GM19397 (cell line): ENCODE data around the gene CACNB3.

ENCODE experiments used
- ATAC-seq: cut with Tn5 transposase; IDR thresholded peaks from one replicate; pipeline ENCODE4 v1.9.1; 2021; ENCODE audit warnings: mild to moderate bottlenecking, moderate library complexity; ENCODE audit not compliant: unreplicated experiment

CACNB3 gene

DNA sequence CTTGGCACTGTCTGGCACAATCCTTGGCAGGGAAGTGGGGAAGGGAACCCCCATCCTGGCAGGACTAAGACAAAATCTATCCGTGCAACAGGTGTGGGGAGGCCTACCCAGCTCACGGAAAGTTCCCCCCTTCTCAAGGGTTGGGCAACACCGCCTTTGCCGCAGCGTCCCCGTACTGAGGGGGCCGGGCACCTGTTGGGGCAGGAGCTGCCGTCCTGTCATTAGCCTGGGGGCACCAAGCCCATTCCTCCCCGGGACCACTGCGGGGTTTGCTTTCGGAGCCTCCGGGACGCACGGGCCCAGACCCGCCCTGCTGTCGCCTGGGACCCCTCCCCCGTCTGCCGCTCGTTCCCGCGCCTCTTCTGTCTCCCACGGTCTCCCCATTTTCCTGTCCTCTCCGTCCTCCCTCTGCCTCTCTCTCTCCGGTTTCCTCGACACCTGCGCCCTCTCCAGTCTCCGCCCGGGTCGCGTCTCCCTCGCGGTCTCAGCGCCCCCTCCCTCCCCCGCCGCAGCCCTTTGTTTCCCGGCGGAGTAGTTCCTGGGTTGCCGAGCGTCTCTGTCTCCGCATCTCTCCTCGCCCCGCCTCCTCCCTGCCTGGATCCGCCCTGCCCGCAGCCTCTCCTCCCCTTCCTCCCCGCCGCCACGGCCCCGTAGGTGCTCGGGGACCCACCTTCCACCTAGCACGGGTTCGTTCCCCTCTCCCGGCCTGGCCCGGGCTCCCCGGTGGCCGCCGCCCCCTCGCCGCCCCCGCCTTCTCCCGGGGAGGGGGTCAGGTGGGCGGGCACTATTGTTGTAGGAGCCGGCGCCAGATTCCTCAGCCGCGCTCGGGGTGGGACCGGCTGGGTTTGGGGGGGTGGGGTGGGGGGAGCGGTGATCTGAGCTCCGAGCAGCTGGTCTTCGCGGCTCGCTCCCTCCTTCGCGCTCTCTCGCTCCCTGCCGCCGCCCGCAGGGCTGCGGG, at the start of gene CACNB3:
CACNB3 (plus strand) TSS at position 624 of the 958 bp plus-strand sequence. CDS start 434 bp downstream, outside the sequence.
- no peak for ATAC-seq

DNA sequence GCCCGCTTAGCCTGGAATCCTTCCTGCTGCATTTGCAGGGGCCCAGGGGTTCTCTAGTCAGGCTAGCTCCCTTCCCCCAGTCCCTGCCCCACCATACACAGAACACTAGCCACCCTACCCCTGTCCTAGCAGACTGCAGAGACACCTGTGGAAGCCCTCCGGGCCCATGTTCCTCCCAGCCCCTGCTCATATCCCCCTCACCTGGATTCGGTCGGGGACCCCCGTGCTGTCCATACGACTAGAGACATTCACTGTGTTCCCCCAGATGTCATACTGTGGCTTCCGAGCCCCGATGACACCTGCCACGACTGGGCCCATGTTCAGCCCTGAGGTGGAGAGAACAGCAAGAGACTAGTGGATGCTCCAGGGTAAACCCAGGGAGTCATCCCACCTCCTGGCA, 49.6 kb upstream of the CACNB3 start:
- ATAC-seq, result no peak

DNA sequence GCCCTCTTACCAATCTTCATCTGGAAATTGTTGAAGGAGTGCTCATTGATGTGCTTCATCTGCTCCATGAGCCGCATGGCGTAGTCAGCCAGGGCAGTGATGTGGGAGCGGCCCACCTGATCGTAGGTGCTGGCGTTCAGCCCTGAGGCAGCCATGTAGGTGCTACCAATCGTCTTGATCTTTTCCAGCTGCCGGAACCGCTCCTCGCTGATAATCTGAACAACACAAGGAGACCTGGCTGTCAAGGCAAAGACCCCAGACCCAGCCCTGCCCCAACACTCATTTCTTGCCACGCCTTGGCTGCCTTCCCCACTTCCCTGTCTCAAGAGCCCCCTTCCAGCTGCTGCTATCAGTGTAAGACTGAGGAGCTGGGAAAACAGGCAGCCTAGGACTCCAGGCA, 47.5 kb upstream of the CACNB3 start:
- ATAC-seq, result no peak

DNA sequence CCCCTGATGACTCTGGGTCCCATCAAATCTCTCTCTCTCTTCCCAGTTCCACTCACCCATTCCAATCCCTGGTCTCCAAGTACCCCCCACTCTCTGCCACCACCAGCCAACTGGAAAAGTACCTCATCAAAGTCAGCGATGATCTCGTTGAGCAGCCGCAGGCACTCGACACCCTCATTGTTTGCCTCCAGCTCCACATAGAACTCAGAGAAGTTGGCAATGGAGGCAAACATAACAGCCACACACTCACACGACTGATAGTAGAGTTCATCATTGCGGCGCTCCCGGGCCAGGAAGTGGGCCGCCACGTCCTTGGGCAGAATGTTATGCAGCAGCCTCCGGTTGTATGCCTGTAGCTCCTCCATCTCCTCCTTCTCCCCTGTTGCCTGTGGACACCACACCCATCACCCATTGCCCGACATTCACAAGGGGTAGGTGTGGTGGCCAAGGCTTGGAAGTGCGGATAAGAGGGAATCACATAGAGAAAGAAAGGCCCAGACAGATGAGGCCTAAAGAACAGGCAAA, 46.6 kb upstream of the CACNB3 start:
- no peak for ATAC-seq

DNA sequence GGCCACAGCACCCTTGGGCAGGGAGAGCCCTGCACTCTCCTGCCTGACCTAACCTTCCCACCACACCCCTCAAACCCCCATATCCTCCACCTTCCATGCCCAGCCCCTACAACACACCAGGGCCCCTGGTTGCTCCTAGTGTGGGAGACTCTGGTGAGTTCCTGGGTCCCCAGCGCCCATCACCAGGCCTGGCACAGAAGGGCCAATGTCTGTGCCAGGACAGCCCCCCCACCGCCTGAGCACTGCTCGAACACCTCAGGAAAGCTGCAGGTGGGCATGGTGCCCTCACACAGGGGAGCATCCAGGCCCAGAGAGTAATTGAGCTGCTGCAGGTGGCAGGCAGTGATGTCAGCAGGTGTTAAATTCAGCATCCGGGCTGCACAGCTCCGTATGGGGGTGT, 44.6 kb upstream of the CACNB3 start:
- no peak for ATAC-seq

DNA sequence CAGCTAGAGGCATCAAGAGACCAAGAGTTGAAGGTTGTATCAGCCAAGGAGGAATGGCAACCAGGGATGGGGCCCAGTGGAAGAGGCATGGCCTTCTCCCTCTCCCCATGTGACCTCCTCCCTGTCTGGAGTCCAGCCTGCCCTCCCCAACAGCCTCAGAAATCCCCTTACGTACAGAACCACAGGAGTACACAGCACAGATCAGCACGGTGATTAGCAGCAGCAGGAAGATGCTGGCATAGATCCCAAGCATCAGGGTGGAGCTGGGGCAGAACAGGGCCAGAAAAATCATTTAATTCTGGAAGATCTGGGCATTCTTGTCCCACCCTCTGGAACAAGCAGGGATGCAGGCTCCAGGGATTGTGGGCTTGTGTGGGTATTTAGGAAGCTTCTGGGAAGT, 43.8 kb upstream of the CACNB3 start:
- ATAC-seq, result no peak

DNA sequence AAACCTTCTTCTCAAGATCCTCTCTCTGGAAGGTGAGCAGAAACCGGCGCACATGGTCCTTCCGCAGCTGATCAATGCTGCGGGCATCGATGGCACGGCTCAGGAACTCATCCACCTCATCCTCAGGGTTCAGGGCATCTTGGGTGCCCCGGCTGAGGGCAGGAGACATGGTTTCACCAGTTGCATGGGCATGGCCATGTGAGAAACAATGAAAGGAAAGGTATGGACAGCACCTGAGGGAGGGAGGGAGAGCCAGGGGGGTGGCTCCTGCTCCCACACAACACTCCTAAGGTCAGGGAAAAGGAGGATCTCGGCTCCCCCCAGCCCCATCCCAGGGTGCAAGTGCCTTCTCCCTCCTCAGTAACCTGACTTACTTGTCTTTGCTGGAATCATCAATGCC, 43.0 kb upstream of the CACNB3 start:
- ATAC-seq, result no peak

DNA sequence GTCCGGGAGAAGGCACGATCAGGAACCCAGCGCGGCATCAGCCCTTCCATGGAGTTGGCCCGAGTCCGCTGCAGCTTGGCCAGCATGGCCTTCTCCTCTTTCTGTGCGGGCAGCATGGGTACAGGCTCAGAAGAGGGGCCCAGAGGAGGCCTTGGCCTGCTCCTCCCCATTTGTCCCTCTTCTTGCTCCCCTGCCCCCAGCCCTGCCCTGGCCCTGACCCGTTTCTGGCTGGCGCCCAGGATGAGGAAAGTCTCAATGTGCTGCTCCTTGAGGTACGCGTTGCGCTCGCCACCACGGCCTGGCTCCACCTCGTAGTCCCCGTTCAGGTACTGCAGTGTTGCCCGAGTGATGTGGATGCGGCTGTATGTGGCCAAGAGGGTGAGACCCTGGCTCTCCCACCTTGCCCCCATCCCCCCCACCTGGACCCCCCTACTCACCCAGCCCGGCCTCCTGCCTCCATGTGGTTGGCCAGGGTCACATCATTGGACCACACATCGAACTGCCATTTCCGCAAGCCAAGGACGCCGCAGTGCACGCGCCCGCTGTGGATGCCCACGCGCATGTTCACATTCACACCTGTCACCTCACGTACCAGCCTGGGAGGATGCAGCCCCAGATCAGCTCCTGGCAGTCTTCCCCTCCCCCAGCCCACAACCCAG, 42.2 kb upstream of the CACNB3 start:
- ATAC-seq, result no peak

DNA sequence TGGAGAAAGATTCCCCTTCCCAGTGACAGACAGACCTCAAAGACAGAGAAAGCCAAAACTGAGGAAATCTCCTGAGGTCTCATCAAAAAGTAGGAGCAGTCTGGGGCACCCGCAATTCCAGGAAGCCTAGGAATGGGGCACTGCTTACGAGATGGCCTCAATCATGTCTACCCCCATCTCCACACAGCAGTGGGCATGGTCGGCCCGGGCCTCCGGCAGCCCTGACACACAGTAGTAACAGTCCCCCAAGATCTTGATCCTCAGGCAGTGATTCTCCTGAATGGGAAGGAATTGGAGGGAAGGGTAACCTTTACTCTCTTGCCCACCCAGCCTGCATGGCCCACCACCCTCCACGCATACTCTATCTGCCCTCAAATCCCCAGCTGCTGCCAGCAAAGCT, 41.3 kb upstream of the CACNB3 start:
- ATAC-seq, result no peak

DNA sequence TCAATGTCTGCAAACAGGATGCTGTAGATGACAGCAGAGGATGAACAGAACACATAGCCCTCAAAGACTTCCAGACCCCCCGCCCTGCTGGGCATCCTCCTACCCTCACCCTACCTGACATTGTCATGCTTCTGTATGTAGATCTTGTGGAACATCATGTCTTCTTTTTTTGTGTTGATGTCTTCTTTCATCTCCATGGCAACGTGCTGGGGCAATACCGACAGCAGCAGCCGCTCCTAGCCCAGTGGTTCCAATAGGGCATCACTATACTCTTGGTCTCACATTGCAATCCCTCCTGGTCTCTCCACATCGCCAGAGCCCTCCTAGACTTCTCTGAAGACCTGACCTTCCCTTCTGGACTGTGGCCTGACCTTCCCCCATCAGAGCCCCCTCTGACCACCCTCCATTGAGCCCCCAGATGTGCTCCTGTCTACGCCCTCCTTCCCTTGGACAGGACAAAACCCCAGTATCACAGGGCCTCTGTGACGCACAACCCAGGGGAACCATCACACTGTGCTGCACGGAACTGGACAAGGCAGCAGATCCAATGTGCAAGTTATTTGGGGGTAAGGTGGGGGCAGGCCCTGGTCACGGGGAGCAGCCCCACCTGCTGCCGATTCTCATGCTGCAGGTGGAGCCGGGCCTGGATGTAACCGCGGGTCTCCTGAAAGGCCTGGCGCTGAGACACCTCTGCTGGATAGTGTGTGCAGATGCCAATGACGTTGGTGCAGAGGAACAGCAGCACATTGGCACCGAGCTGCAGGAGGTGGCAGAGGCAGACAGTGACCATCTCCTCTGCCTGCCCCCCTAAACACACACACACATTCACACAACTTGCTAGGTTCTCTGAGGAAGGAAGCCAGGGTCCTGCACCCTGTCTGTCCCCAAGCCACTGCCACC, 40.5 kb upstream of the CACNB3 start:
- no peak for ATAC-seq

DNA sequence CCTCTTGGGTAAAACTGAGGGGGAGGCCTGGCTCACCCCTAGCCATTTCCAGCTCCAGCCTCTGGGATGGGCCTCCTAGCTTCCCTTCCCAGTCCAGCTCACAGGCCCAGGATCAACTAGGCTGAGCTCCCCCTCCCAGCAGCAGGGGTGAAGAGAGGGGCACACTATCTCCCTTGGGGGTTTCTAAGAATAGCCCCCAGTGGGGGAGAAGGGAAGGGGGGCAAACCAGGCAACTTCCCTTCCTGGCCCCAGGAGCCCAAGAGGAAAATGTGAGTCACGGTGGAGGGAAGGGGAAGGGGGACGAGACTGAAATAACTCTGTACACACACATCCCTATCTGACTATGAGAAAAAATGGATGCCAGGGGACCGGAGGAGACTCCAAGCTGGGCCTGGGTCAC, 38.4 kb upstream of the CACNB3 start:
- ATAC-seq, result no peak

DNA sequence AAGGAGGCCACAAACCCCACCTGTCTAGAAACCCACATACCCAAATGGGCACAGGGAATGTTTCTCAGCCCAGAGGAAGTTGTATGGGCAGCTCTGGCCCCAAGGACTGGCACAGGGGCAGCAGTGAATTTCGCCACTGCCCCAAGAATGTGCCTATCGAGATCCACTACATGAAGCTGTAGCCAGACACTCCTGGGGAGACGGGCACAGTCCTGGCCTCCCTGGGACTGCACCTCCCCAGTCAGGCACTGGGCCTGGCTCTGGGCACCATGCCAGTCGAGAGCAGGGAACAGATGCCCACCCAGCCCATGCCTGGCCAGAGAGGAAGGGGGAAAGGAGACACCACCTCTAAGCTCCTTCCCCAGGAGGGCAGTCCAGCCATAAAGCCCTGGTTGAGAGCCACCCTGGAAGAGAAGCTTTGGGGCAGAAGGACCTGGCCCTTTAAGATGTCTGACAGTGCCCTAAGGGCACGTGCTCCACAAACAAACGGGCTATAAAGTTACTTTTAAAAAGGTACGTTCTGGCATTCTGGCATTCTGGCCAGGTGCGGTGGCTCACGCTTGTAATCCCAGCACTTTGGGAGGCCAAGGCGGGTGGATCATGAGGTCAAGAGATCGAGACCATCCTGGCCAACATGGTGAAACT, 37.8 kb upstream of the CACNB3 start:
- ATAC-seq, result no peak

DNA sequence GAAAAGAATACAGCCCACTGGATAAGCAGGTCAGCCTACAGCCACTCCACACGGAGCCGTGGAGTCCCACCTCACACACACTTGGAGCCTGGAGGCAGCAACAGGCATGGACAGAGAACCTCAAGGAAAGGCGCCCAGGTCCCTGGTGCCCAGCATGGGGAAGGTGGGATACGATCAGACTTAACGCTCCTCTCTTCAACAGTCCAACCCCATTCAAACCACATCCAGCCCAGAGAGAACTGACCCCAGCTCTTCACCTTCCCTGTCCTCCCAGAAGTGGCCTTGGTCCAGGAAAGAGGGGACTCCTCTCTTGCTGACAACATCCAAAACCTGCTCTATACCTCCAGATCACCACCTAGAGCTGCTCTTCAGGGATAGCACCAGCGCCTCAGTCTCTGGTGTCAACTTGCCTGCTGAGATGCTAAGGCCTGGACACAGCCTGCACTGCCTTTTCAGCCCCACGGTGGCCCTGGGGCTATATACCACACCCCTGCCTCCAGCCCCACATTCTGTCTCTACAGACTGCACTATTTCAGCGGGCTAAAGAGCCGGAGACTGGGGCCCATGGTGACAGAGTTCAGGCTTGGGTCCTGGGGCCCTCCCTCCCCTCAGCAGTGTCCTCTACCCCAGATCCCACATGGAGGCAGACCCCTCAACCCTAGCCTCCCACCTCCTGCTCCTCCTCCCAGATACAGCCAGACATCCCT, 36.4 kb upstream of the CACNB3 start:
- no peak for ATAC-seq

DNA sequence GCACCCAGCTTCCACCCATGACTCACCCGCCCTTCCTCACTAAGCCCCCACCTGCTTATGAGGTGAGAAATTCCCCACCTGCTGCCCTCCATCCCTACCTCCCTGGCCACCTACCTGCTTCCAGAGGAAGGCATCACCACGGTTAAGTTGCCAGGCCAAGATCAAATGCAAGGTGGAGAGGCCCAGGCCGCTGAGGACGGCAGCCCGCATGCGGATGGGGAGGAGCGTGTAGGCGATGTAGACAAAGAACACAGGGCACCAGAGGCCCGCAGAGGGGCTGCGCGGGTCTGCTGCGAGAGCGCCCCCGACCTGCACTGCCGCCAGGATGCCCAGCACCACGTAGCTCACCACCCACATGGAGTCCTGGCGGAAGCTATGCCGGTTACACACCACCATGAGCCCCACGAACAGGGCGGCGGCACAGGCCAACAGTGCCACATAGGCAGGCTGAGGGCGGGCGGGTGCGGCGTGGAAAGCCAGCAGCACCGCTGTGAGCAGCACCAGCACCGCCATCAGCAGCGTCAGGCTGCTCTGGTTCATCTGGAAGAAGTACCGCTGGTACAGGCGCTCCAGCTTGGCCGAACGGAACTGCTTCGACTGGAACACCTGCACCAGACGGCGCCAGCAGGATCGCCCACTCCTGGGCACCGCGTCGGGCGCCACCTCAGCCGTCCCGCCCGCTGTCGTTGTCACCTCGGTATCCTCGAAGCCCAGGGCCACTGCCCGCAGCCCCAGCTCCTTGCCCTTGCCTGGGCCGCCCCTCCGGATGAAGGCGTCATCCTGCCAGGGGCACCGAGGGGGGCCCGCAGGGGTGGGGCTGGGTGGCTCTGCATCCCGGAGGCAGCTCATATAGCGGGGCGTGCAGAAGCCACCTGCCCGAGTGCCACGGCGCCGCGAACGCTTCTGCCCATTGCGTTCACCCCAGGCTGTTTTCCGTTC, 35.6 kb upstream of the CACNB3 start:
- no peak for ATAC-seq

DNA sequence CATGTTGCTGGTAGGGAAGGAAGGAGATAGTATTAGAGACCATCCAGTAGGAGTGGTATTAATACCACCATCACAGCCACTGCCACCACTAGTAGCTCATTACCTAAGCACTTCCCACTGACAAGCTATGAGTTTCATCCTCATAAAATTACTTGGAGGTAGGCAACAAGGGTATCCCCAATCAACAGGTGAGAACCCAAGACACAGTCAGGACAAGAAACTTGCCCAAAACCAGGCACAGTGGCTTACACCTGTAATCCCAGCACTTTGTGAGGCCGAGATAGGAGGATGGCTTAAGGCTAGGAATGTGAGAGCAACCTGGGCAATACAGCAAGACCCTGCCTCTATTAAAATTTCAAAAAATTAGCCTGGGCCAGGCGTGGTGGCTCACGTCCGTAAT, 34.9 kb upstream of the CACNB3 start:
- no peak for ATAC-seq

DNA sequence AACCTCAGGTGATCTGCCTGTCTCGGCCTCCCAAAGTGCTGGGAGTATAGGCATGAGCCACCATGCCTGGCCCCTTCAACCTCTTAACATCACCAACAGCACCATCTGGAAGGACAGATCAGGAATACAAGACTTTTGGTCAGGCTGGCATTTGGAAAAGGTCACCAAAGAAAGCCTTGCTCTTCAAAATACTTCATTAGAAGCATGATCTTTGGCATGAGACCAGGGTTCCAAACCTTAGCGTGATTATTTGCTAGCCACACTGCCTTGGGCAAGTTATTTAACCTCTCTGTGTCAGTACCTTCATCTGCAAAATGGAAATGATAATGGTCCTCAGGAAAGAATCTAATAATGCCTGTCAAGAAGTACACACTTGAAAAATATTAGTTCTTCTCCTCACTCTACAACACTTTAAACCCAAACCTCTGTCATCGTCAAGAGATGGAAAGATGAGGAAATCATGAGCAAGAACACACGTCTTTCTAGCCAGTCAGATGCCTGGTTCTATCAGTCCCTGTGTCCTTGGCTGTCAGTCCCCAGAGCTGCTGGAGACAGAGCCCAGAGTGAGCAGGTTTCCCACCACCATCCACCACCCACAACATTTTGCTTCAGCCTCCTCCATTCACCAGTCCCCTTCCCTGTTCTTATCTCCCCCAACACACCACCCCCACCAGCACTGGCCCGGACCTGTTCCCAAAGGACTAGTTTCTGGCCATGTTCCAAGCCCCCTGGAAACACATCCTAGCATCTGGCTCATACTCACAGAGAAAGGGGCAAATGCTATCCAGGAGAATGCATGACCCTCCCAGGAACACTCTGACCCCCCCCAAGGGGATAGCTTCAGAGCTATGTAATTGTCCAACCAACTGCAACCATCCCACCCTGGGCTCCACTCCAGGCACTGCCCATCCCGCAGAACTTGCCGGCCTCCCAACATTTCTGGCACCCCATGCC, 31.4 kb upstream of the CACNB3 start:
- no peak for ATAC-seq

DNA sequence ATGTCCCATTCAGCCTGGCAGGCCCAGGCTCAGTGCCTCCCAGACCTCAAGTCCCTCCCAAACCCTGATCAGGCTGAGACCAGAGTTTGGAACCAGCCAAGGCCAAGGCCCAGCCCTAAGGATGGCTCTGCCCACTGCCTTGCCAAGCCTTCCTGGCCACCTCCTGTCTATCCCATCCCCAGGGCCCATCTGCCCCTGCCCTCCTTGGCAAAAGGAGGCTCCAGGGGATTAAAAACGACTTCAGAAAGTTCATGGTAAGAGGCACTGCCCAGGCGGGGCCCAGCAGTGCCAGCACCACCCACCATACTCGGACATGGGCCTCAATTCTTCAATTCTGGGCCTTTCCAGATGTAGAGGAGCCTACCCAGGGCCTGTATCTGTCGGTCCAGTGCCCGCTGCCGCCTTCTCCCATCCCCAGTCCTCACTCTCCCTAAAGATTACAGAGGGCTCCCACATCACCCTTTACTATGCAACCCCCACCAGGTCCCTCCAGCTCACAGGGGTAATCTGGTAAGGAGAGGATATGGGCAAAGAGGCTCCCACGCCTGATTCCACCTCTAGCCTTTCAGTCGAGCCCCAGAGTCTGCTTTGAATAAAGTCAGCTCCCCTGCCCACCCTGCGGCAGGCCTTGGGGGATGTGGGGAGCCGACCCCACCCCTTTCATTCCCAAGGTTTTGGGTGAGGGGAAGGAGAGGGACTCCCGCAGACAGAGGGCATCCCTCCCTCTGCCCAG, 30.3 kb upstream of the CACNB3 start:
- ATAC-seq, result no peak
